Subcutaneous abdominal adipose tissue (tissue), 5 donors: ENCODE measurements around the gene TTC6.

Experiments used
- H3K27ac ChIP-seq: one replicate; pipeline ENCODE4 v1.7.0; 2013; ENCODE audit warnings: low read depth, mild to moderate bottlenecking, inconsistent platforms, low read length, moderate library complexity
- H3K27me3 ChIP-seq, 5 donors: one replicate each; pipeline ENCODE4 v1.7.0; 2013; ENCODE audit warnings: low read length in 5 of 5, inconsistent platforms in 1 of 5; ENCODE audit not compliant: control insufficient read depth in 5 of 5, insufficient read depth in 4 of 5
- H3K36me3 ChIP-seq, 5 donors: one replicate each; pipeline ENCODE4 v1.7.0; 2013; ENCODE audit warnings: low read length in 5 of 5; ENCODE audit not compliant: control insufficient read depth in 5 of 5, insufficient read depth in 5 of 5
- H3K4me1 ChIP-seq, 5 donors: one replicate each; pipeline ENCODE4 v1.7.0; 2013; ENCODE audit warnings: low read length in 5 of 5, mild to moderate bottlenecking in 3 of 5, moderate library complexity in 1 of 5; ENCODE audit not compliant: control insufficient read depth in 5 of 5, insufficient read depth in 5 of 5
- H3K4me3 ChIP-seq, 5 donors: one replicate each; pipeline ENCODE4 v1.7.0; 2013; ENCODE audit warnings: low read length in 5 of 5, low read depth in 1 of 5
- H3K9ac ChIP-seq, 5 donors: one replicate each; pipeline ENCODE4 v1.7.0; 2013; ENCODE audit warnings: low read length in 5 of 5, mild to moderate bottlenecking in 4 of 5, moderate library complexity in 3 of 5
- H3K9me3 ChIP-seq, 5 donors: one replicate each; pipeline ENCODE4 v1.7.0; 2013; ENCODE audit warnings: low read length in 5 of 5; ENCODE audit not compliant: control insufficient read depth in 5 of 5
- donor health status: healthy.
- donor health status: healthy.
- donor health status: healthy.
- donor health status: healthy.
- donor health status: healthy.

TTC6 gene

GRCh38 chr14:37623971-37624370 is 28.5 kb downstream of the TTC6 start:
- no peak overlapping the region for H3K27ac ChIP-seq
- H3K4me3 ChIP-seq: no peak overlapping the region
- peaks cover 0 to 3% (median 0%) of the 10 kb centered on the region in 5 donors for H3K9me3 ChIP-seq
- no peaks in the 10 kb centered on the region for H3K36me3 ChIP-seq
- H3K27me3 ChIP-seq: peaks cover 11 to 28% (median 15%) of the 10 kb centered on the region in 5 donors
- peaks cover 0 to 9% (median 8%) of the 10 kb centered on the region in 5 donors for H3K4me1 ChIP-seq
- no peak overlapping the region for H3K9ac ChIP-seq

- peaks cover 9 to 28% (median 15%) of the 10 kb centered on the region in 5 donors for H3K27me3 ChIP-seq
- H3K4me3 ChIP-seq: no peak overlapping the region
Measured at GRCh38 chr14:37625597-37626595, 30.5 kb downstream of the TTC6 start.

GRCh38 chr14:37637341-37637740 is 41.9 kb downstream of the TTC6 start:
- H3K27me3 ChIP-seq: peaks cover 0 to 6% (median 0%) of the 10 kb centered on the region in 5 donors
- H3K36me3 ChIP-seq: no peaks in the 10 kb centered on the region
- H3K4me1 ChIP-seq: no peaks in the 10 kb centered on the region
- no peak overlapping the region for H3K27ac ChIP-seq
- H3K4me3 ChIP-seq: no peak overlapping the region
- peaks cover 0 to under 1% (median 0%) of the 10 kb centered on the region in 5 donors for H3K9me3 ChIP-seq
- no peak overlapping the region for H3K9ac ChIP-seq

More at GRCh38 chr14:37625597-37626595, 30.5 kb downstream of the TTC6 start:
- H3K27ac ChIP-seq: no peak overlapping the region
- peaks cover 0 to 5% (median 2%) of the 10 kb centered on the region in 5 donors for H3K9me3 ChIP-seq
- H3K4me1 ChIP-seq: peaks cover 0 to 9% (median 8%) of the 10 kb centered on the region in 5 donors
- no peak overlapping the region for H3K9ac ChIP-seq
- no peaks in the 10 kb centered on the region for H3K36me3 ChIP-seq

- Histone ChIP-seq H3K36me3 (no peaks in the 10 kb centered on the region), H3K4me3 (no peak overlapping the region), H3K27ac (no peak overlapping the region), H3K9ac (no peak overlapping the region), H3K27me3 (peaks cover 0 to 2% (median 0%) of the 10 kb centered on the region in 5 donors), H3K4me1 (no peaks in the 10 kb centered on the region), H3K9me3 (no peaks in the 10 kb centered on the region)
Measured at GRCh38 chr14:37638599-37638998, 43.2 kb downstream of the TTC6 start.

GRCh38 chr14:37641117-37641516 is 45.7 kb downstream of the TTC6 start:
- Histone ChIP-seq H3K36me3 (no peaks in the 10 kb centered on the region), H3K27ac (no peak overlapping the region), H3K4me3 (no peak overlapping the region), H3K9ac (no peak overlapping the region), H3K9me3 (no peaks in the 10 kb centered on the region), H3K4me1 (no peaks in the 10 kb centered on the region), H3K27me3 (no peaks in the 10 kb centered on the region)

DNA sequence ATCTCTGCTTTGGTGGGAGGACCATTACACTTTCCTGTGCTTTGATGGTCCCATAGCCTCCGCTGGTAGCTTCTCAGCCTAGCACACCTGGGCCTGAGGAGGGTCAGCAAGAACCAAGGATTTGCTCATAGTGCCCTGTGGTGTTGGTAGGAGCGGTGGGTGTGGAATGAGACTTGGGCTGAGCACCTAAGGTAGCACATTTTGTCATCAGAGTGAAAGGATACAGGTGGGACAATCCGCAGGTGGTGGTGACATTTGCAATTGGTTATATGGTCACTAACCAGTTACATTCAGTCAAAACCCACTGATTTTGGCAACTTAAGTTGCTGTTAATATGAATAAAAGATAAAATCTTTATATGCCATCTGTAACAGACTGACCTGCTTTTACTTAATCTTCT is 46.7 kb downstream of the TTC6 start:
- H3K27ac ChIP-seq: no peak overlapping the region
- no peak overlapping the region for H3K4me3 ChIP-seq
- H3K4me1 ChIP-seq: no peaks in the 10 kb centered on the region
- H3K27me3 ChIP-seq: no peaks in the 10 kb centered on the region
- H3K36me3 ChIP-seq: no peaks in the 10 kb centered on the region
- H3K9me3 ChIP-seq: no peaks in the 10 kb centered on the region
- no peak overlapping the region for H3K9ac ChIP-seq

- Histone ChIP-seq H3K36me3 (no peaks in the 10 kb centered on the region), H3K27ac (no peak overlapping the region), H3K4me3 (no peak overlapping the region), H3K27me3 (no peaks in the 10 kb centered on the region), H3K9ac (no peak overlapping the region), H3K4me1 (no peaks in the 10 kb centered on the region), H3K9me3 (no peaks in the 10 kb centered on the region)
Measured at GRCh38 chr14:37643701-37644100, 48.3 kb downstream of the TTC6 start.
